Medulla oblongata (tissue), 1 donor: ENCODE measurements around the gene PPFIA1.
"Not testable (repeated sequence)": the region's sequence is repeated elsewhere in the genome, so short reads cannot be mapped to it uniquely, and the experiment has no call there.

Source experiments
- DNase-seq: peaks from one replicate; pipeline ENCODE4 v3.0.0-alpha.2; 2015; ENCODE audit errors: extremely low spot score

The PPFIA1 gene

DNA sequence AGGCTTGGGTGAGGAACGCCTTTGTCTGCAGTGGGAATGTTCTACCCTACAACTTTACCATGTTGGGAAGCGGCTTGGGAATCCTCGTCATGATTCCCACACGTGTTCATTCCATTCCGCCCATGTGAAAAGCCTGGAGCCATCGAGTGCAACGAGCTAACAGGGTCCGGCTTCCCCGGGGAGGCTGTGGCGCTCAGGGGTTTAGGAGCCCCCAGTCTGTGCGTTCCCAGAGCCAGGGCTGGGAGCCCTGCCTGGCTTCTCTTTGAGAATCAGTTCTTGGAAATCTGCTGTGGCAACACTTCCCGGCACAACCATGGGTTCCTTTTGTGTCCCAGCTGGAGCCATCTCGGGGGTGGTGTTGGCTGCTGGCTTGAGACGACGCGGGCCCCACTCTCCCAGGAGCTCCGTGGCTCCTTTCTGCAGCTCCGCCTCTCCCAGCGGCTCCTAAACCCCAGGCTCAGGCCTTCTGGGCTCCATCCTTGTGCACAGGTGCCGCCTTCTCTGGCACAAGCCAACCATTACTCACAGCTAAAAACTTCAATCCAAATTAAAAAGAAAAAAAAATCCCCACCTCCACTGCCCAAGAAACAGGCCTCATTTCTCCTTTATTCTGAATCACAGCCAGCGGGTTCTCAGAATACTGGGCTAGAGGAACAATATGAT, 18.7 kb upstream of the PPFIA1 start:
- peak; percentile 43 for DNase-seq

DNA sequence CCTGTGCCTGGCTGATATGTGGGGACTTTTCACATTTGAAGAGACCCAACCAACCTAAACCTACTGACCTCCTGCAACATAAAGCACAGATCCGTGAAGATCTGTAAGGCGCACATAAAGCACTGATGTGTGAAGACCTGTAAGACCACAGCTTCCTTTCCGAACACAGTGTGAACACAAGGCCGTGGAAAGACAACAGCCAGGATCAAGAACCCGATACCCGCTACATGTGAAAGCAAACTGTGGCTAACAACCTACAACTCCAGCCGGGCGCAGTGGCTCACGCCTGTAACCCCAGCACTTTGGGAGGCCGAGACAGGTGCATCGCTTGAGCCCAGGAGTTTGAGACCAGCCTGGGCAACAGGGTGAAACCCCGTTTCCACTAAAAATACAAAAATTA, 17.6 kb upstream of the PPFIA1 start:
- no peak for DNase-seq

GRCh38 chr11:70255477-70256116, 14.9 kb upstream of the PPFIA1 start:
- DNase-seq, result no peak

DNA sequence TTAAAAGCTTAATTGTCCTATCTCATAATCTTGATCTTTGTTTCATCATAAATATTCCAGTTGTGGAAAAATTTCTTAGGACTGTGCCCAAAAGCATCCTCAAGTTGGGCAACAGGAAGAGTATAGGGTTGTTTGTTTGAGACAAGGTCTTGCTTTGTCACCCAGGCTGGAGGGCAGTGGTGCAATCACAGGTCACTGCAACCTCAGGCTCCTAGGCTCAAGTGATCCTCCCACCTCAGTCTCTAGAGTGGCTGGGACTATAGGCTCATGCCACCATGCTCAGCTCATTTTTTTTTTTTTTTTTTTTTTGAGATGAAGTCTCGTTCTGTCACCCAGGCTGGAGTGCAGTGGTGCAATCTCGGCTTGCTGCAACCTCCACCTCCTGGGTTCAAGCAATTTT, 11.4 kb upstream of the PPFIA1 start:
- DNase-seq, result not testable (repeated sequence)

- DNase-seq, result no peak
Measured at GRCh38 chr11:70262951-70263350, 7.5 kb upstream of the PPFIA1 start.

- no peak for DNase-seq
Measured at GRCh38 chr11:70263363-70263762, 7.1 kb upstream of the PPFIA1 start.

GRCh38 chr11:70265341-70265740, 5.1 kb upstream of the PPFIA1 start:
- no peak for DNase-seq

DNA sequence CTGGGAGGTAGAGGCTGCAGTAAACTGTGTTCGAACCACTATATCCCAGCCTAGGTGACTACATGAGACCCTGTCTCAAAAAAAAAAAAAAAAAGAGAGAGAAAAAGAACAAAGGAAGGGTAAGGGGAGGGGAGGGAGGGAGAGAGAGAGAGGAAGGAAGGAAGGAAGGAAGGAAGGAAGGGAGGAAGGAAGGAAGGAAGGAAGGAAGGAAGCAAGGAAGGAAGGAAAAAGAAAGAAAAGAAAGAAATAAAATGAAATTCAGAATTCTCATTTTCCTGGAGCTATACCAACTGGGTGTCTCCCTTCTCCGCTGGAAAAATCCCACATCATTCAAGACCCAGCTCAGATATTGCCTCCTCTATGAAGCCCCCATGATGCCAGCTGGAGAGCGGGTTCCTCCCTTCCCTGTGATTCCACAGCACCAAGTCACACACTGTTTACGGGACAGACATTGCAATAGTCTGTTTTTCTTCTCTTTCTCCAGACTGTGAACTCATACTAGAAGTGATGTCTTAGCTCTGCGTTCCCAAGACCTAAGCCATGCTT, 3.0 kb upstream of the PPFIA1 start:
- DNase-seq, result no peak

DNA sequence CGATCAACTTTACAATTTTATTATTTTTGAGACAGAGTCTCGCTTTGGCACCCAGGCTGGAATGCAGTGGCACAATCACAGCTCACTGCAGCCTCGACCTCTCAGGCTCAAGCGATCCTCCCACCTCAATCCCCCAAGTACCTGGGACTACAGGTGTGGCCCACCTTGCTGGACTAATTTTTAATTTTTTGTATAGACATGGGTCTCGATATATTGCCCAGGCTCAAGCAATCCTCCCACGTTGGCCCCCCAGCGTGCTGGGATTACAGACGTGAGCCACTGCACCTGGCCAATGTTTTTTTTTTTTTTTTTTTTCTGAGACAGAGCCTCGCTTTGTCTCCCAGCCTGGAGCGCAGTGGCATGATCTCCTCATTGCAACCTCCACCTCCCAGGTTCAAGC, 2.0 kb upstream of the PPFIA1 start:
- no peak for DNase-seq

DNA sequence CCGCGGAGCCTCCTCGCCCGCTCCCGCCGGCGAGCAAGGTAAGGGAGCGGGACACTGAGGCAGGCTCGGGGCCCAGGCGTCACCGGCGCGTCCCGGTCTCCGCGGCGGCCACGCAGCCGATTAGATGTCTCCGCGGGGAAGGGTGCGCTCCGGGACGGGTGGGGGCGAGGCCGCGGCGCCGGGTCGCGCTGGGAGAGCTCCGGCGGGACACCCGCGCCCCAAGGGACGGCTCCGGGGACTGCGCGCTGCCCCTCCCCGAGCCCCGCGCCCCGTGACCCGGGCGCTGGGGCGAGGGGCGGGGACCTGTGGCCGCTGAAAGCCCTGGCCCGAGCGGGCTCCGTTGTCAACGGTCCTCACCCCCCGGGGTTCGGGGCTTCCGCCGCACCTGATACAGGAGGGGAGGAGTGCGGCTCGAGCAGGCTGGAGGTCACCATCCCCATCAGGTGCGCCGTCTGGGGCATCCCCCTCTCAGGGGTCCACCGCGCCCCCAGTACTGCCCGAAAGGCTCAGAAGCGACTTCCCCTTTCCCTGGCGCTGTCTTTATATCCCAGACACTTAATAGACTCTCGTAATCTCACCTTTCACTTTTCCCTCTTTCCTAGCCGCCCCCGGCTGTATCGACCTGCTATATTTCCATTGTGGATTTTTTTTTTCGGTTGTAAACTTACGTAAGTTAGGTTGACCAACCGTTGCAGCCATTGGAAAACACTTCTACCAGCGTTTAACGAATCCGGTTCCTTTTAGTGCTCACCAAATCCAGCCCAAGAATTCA, 573 bp downstream of the PPFIA1 start:
- DNase-seq, result peak; percentile 31

- DNase-seq, result no peak
Measured at GRCh38 chr11:70271649-70271953, 1.1 kb downstream of the PPFIA1 start.

DNA sequence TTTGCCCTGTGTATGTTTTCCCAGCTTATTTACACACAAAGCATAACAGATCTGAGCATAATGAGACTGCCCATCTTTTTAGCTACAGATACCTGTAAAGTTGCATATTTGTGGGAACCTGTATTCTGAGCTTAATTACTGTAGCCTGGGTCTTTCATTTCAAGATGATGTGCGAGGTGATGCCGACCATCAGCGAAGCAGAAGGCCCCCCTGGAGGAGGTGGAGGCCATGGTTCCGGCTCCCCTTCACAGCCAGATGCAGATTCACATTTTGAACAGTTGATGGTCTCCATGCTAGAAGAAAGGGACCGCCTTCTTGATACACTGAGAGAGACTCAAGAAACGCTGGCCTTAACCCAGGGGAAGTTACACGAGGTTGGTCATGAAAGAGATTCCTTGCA, 1.5 kb downstream of the PPFIA1 start:
- no peak for DNase-seq

DNA sequence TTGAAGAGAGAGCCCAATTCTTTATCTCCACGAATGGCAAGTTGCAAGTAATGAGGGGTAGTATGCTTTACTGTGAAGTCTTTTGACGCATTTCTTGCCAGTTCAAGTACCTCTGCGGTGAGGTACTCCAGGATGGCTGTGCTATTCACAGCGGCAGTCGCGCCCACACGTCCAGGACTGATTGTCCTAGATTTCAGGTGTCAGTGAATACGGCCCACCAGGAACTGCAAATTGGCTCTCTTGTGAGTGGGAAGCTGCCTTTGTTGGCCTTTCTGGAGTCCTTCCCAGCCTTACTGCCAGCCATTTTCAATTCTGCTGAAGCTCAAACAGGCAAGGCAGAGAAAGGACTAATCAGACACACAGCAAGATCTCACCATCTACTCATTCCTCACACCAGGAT, 8.5 kb downstream of the PPFIA1 start:
- DNase-seq, result peak; percentile 50

- DNase-seq, result peak; percentile 67
Measured at GRCh38 chr11:70281156-70281609, 10.7 kb downstream of the PPFIA1 start.

GRCh38 chr11:70282012-70282411, 11.5 kb downstream of the PPFIA1 start:
- no peak for DNase-seq

GRCh38 chr11:70288721-70289120, 18.2 kb downstream of the PPFIA1 start:
- DNase-seq, result peak; percentile 27

- no peak for DNase-seq
Measured at GRCh38 chr11:70289582-70289981, 19.1 kb downstream of the PPFIA1 start.

- peak; percentile 60 for DNase-seq
Measured at GRCh38 chr11:70290361-70291065, 20.0 kb downstream of the PPFIA1 start.

DNA sequence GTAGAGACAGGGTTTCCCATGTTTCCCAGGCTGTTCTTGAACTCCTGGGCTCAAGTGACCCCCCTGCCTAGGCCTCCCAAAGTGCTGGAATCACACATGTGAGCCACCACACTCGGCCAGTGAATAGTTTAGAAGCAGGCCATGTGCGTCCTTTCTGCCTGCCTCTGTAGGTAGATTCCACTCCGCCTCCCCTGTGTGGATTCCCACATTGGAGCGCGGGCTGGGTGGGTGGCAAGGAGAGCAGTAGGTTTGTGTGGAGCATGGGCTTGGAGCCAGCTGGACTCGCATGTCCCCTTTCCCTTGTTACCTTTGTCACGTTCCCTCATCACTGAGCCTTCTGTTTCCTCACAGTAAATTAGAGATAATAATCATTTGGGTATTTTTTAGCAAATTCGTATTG, 21.7 kb downstream of the PPFIA1 start:
- no peak for DNase-seq

DNA sequence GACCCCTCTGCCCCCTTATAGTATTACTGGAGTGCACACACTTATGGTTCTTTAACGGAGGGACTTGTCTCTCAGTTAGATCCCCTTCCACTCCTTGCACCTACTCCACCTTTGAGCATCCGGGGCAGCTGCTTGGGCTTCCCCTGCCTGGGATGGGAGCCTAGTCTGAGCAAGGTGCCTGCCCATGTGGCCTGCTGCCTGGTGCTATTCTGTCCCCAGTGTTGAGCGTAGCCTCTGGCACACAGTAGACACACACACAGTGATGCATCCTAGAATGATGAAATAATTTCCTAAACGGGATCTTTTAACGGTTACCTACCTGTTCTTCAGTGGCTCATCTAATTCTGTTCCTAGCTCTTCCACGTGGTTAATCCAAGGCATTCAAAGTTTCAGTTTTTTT, 22.4 kb downstream of the PPFIA1 start:
- DNase-seq, result peak; percentile 45

- DNase-seq, result not testable (repeated sequence)
Measured at GRCh38 chr11:70295166-70295565, 24.7 kb downstream of the PPFIA1 start.

DNA sequence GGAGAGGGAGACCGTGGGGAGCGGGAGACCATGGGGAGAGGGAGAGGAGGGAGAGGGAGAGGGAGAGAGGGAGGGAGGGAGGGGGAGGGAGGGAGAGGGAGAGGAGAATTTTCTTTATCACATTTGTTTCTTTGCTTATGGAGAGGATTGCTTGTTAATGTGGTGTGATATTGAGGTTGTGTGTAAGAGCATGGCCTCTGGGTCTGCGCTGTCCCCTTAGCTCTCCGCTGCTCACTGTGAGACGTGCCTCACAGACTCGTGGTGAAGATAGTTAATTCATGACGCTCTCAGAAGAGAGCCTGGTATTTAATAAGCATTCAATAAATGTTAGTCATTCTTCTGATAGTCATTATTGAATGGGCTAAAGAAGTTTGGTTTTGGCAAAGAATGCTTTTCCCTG, 26.2 kb downstream of the PPFIA1 start:
- DNase-seq, result no peak
